ENCODE results near the gene KCNJ2.

DNA sequence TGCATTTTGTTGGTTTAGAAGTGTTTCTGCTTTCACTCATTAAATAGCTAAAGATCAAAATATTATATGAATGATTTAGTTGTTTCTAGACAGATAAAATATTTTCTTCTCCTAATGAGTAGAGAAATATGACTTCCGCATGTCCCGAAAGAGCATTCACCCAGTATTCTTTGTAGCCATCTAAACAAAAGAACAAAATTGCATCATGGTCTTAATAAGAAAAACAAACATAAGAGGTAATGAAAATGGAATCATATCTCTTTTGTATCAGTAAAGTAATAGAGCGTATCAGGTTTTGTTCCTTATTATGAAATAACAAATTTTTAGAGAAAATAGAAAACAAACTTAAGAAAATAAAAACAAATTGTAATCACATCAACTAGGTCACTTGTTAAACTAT, 16.1 kb upstream of the KCNJ2 start:
- TF ChIP-seq EZH2 (IDR thresholded peaks at IDR 0.05; ENCODE audit: insufficient read depth, poor library complexity, severe bottlenecking) (no peak), EZH2phosphoT487 (IDR thresholded peaks at IDR 0.05; ENCODE audit: insufficient read depth, low read depth) (no peak)

Data from GM23248 (cell line).